Measurements from ENCODE around the gene CYB5RL. TPM values are rescaled to one million over a fixed set of nuclear protein-coding genes. Genes with fewer than 3 reads are reported as not detected.
"Not testable (repeated sequence)": the region's sequence is repeated elsewhere in the genome, so short reads cannot be mapped to it uniquely, and the experiment has no call there.

Gene CYB5RL
- total and polyA plus RNA-seq, 2 experiments from 2014 or later: 6.4 to 6.7 TPM

DNA sequence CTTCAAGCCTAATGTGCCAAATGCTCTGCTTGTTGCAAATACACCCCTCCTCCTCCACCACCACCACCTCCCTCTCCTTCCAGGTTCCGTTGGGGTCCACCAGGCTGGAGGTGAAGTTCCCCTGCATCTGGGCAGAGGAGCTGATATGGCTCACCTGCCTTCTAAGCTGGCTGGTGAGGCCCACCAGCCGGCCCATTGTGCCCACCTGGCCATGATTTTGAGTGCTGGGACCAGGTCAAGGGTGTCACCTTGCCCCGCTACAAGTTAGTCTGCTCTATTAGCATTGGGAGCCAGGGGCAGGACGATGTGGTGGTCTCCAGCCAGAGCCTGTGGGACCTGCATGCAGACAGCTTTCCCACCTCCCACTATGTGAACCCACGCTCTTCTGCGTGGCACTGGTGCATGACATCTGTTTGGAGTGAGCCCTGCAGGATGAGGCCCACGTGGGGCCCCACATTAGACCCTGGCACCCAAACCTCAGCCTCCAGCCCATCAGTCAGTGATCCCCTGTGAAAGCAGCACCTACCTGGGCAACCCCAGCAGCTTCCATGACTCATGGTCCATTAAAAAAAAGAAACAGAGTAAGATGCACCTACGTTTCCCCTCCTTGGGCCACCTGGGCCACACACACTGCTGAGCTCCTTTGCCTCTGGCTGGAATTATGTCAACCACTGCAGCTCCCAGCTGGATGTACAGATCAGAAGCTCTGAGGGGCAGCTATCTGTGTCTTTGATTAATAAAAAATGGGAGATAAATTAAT is 31.4 kb downstream of the CYB5RL start:
- Histone ChIP-seq H3K27me3 (no peaks in the 10 kb centered on the region), H3K36me3 (no peaks in the 10 kb centered on the region), H3K4me1 (ENCODE audit: low read depth) (no peaks in the 10 kb centered on the region), H3K27ac (no peak overlapping the region), H3K9me3 (ENCODE audit: low read depth) (no peaks in the 10 kb centered on the region), H3K4me3 (no peak overlapping the region)
- no peak for DNase-seq (ENCODE audit: low read depth in 1 of 2, low spot score in 1 of 2)
- no peak for TF ChIP-seq CTCF (IDR thresholded peaks at IDR 0.05; ENCODE audit: low read depth, low read length)

- no peak for DNase-seq (ENCODE audit: low read depth in 1 of 2, low spot score in 1 of 2)
- Histone ChIP-seq H3K36me3 (no peaks in the 10 kb centered on the region), H3K4me1 (ENCODE audit: low read depth) (no peaks in the 10 kb centered on the region), H3K27ac (no peak overlapping the region), H3K9me3 (ENCODE audit: low read depth) (no peaks in the 10 kb centered on the region), H3K4me3 (no peak overlapping the region), H3K27me3 (no peaks in the 10 kb centered on the region)
- TF ChIP-seq CTCF (IDR thresholded peaks at IDR 0.05; ENCODE audit: low read depth, low read length): no peak
These were observed 32.2 kb downstream of the CYB5RL start for GRCh38 chr1:54167422-54168139.

DNA sequence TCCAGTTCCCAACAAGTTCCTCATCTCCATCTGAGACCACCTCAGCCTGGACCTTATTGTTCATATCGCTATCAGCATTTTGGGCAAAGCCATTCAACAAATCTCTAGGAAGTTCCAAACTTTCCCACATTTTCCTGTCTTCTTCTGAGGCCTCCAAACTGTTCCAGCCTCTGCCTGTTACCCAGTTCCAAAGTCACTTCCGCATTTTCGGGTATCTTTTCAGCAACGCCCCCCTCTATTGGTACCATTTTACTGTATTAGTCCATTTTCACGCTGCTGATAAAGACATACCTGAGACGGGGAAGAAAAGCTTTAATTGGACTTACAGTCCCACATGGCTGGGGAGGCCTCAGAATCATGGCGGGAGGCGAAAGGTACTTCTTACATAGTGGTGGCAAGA is 33.5 kb downstream of the CYB5RL start:
- not testable (repeated sequence) for H3K36me3 ChIP-seq; DNase-seq (ENCODE audit: low read depth in 1 of 2, low spot score in 1 of 2); H3K27ac ChIP-seq

DNA sequence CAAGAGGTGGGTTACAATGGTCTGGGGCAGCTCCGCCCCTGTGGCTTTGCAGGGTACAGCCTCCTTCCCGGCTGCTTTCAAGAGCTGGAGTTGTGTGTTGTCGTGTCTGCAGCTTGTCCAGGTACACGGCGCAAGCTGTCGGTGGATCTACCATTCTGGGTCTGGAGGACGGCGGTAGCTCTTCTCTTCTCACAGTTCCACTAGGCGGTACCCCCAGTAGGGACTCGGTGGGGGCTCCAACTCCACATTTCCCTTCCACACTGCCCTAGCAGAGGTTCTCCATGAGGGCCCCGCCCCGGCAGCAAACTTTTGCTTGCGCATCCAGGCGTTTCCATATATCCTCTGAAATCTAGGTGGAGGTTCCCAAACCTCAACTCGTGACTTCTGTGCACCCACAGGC is 34.7 kb downstream of the CYB5RL start:
- no peak for DNase-seq (ENCODE audit: low read depth in 1 of 2, low spot score in 1 of 2)
- Histone ChIP-seq H3K4me3 (no peak overlapping the region), H3K27ac (no peak overlapping the region), H3K36me3 (no peaks in the 10 kb centered on the region), H3K4me1 (ENCODE audit: low read depth) (no peaks in the 10 kb centered on the region), H3K27me3 (no peaks in the 10 kb centered on the region), H3K9me3 (ENCODE audit: low read depth) (no peaks in the 10 kb centered on the region)
- no peak for TF ChIP-seq CTCF (IDR thresholded peaks at IDR 0.05; ENCODE audit: low read depth, low read length)

More for the DNA sequence above, 33.5 kb downstream of the CYB5RL start:
- not testable (repeated sequence) for H3K4me1 ChIP-seq (ENCODE audit: low read depth); H3K4me3 ChIP-seq; H3K9me3 ChIP-seq (ENCODE audit: low read depth); H3K27me3 ChIP-seq

GRCh38 chr1:54163573-54163972 is 36.3 kb downstream of the CYB5RL start:
- TF ChIP-seq CTCF (IDR thresholded peaks at IDR 0.05; ENCODE audit: low read depth, low read length): no peak
- Histone ChIP-seq H3K27me3 (no peaks in the 10 kb centered on the region), H3K4me3 (no peak overlapping the region), H3K36me3 (no peaks in the 10 kb centered on the region), H3K4me1 (ENCODE audit: low read depth) (no peaks in the 10 kb centered on the region), H3K9me3 (ENCODE audit: low read depth) (no peaks in the 10 kb centered on the region), H3K27ac (no peak overlapping the region)
- DNase-seq (ENCODE audit: low read depth in 1 of 2, low spot score in 1 of 2): no peak

GRCh38 chr1:54163051-54163450 is 36.8 kb downstream of the CYB5RL start:
- DNase-seq (ENCODE audit: low read depth in 1 of 2, low spot score in 1 of 2): no peak
- TF ChIP-seq CTCF (IDR thresholded peaks at IDR 0.05; ENCODE audit: low read depth, low read length): no peak
- H3K36me3 ChIP-seq: no peaks in the 10 kb centered on the region

More at GRCh38 chr1:54163051-54163450, 36.8 kb downstream of the CYB5RL start:
- no peak overlapping the region for H3K27ac ChIP-seq
- H3K9me3 ChIP-seq (ENCODE audit: low read depth): no peaks in the 10 kb centered on the region
- no peak overlapping the region for H3K4me3 ChIP-seq
- no peaks in the 10 kb centered on the region for H3K4me1 ChIP-seq (ENCODE audit: low read depth)
- H3K27me3 ChIP-seq: no peaks in the 10 kb centered on the region
